Glutamatergic neuron (in vitro differentiated cells): ENCODE data around the gene SDF4. TPM values are rescaled to one million over a fixed set of nuclear protein-coding genes. Genes with fewer than 3 reads are reported as not detected.

ENCODE experiments used
- DNase-seq: peaks from one replicate; pipeline ENCODE4 v3.0.0; 2022
- H3K27ac Mint-ChIP-seq: one replicate; pipeline ENCODE4 v1.8.0; 2020; ENCODE audit warnings: mild to moderate bottlenecking, mixed read lengths, inconsistent platforms; ENCODE audit not compliant: unreplicated experiment
- H3K27me3 Mint-ChIP-seq: one replicate; pipeline ENCODE4 v1.8.0; 2020; ENCODE audit warnings: mild to moderate bottlenecking, moderate library complexity, mixed read lengths, inconsistent platforms; ENCODE audit not compliant: unreplicated experiment
- H3K36me3 Mint-ChIP-seq: one replicate; pipeline ENCODE4 v1.8.0; 2020; ENCODE audit warnings: mild to moderate bottlenecking, mixed read lengths, inconsistent platforms; ENCODE audit not compliant: unreplicated experiment
- H3K4me1 Mint-ChIP-seq: one replicate; pipeline ENCODE4 v1.8.0; 2020; ENCODE audit warnings: mild to moderate bottlenecking, low read depth, mixed read lengths, inconsistent platforms; ENCODE audit not compliant: unreplicated experiment
- H3K4me3 Mint-ChIP-seq: one replicate; pipeline ENCODE4 v1.8.0; 2020; ENCODE audit warnings: mild to moderate bottlenecking, mixed read lengths, inconsistent platforms; ENCODE audit not compliant: unreplicated experiment
- H3K9me3 Mint-ChIP-seq: one replicate; pipeline ENCODE4 v1.8.0; 2020; ENCODE audit warnings: mild to moderate bottlenecking, moderate library complexity, mixed read lengths, inconsistent platforms; ENCODE audit not compliant: unreplicated experiment
- CTCF ChIP-seq: fragments of 200-600 bp; sonication (generic); IDR thresholded peaks from one replicate; pipeline ENCODE4 v1.5.0; 2021; ENCODE audit not compliant: partially characterized antibody, unreplicated experiment
- total RNA-seq: library from RNA; stranded (reverse); fragmentation: NEBNext Ultra II Directional; extraction: Animal tissue kit (Norgen Biotek cat#: 25700); gene quantifications from one replicate; pipeline ENCODE4 v1.2.1, GENCODE V29; 2021; ENCODE audit not compliant: unreplicated experiment

The SDF4 gene
- total RNA-seq, 1 donor from 2014 or later, result 89.2 TPM

GRCh38 chr1:1241588-1242219 lies 9.9 kb upstream of the SDF4 start:
- Mint-ChIP-seq H3K36me3 (no peaks in the 10 kb centered on the region), H3K9me3 (no peaks in the 10 kb centered on the region), H3K4me1 (peaks cover 2% of the 10 kb centered on the region), H3K27ac (no peak overlapping the region), H3K27me3 (peaks cover 2% of the 10 kb centered on the region), H3K4me3 (no peak overlapping the region)
- no peak for DNase-seq
- no peak for TF ChIP-seq CTCF

- H3K9me3 Mint-ChIP-seq, result no peaks in the 10 kb centered on the region
- TF ChIP-seq CTCF, result no peak
- H3K4me3 Mint-ChIP-seq, result no peak overlapping the region
- H3K36me3 Mint-ChIP-seq, result no peaks in the 10 kb centered on the region
- H3K4me1 Mint-ChIP-seq, result peaks cover 2% of the 10 kb centered on the region
- no peak for DNase-seq
- H3K27ac Mint-ChIP-seq, result no peak overlapping the region
- peaks cover 2% of the 10 kb centered on the region for H3K27me3 Mint-ChIP-seq
Measured at GRCh38 chr1:1240822-1241587, 9.2 kb upstream of the SDF4 start.

- no peak overlapping the region for H3K4me3 Mint-ChIP-seq
- peaks cover 2% of the 10 kb centered on the region for H3K4me1 Mint-ChIP-seq
- H3K9me3 Mint-ChIP-seq, result no peaks in the 10 kb centered on the region
Measured at GRCh38 chr1:1240348-1240732, 8.5 kb upstream of the SDF4 start.

GRCh38 chr1:1239614-1240347 lies 8.0 kb upstream of the SDF4 start:
- Mint-ChIP-seq H3K4me3 (no peak overlapping the region), H3K27me3 (peaks cover 2% of the 10 kb centered on the region), H3K4me1 (peaks cover 2% of the 10 kb centered on the region), H3K36me3 (no peaks in the 10 kb centered on the region), H3K9me3 (no peaks in the 10 kb centered on the region), H3K27ac (no peak overlapping the region)
- TF ChIP-seq CTCF, result no peak
- peak; percentile 58 for DNase-seq

More at GRCh38 chr1:1240348-1240732, 8.5 kb upstream of the SDF4 start:
- TF ChIP-seq CTCF, result no peak
- Mint-ChIP-seq H3K36me3 (no peaks in the 10 kb centered on the region), H3K27me3 (peaks cover 2% of the 10 kb centered on the region), H3K27ac (no peak overlapping the region)
- DNase-seq, result no peak
